Neuronal stem cell (in vitro differentiated cells): Measurements from ENCODE around the gene FHOD3.

Experiments used
- DNase-seq: peaks from one replicate; pipeline ENCODE4 v3.0.0-alpha.2; 2013; ENCODE audit warnings: low spot score
- H2AFZ ChIP-seq: one replicate; pipeline ENCODE4 v1.6.1; 2013; ENCODE audit warnings: mild to moderate bottlenecking, low read length, inconsistent platforms
- H2AK5ac ChIP-seq: 2 replicates; pipeline ENCODE4 v1.6.1; 2013; ENCODE audit warnings: low read depth, mild to moderate bottlenecking, inconsistent platforms, low read length, moderate library complexity, mixed read lengths
- H2BK120ac ChIP-seq: 2 replicates; pipeline ENCODE4 v1.6.1; 2013; ENCODE audit warnings: low read depth, mild to moderate bottlenecking, inconsistent platforms, low read length, moderate library complexity, mixed read lengths
- H2BK12ac ChIP-seq: one replicate; pipeline ENCODE4 v1.6.1; 2013; ENCODE audit warnings: low read length, inconsistent platforms
- H2BK15ac ChIP-seq: 2 replicates; pipeline ENCODE4 v1.6.1; 2013; ENCODE audit warnings: mild to moderate bottlenecking, low read length, inconsistent platforms, mixed read lengths
- H2BK5ac ChIP-seq: one replicate; pipeline ENCODE4 v1.6.1; 2013; ENCODE audit warnings: inconsistent platforms, mild to moderate bottlenecking, low read length, moderate library complexity
- H3K14ac ChIP-seq: one replicate; pipeline ENCODE4 v1.6.1; 2013; ENCODE audit warnings: low read length, inconsistent platforms
- H3K18ac ChIP-seq: 2 replicates; pipeline ENCODE4 v1.6.1; 2013; ENCODE audit warnings: low read length, inconsistent platforms
- H3K23ac ChIP-seq: 2 replicates; pipeline ENCODE4 v1.6.1; 2013; ENCODE audit warnings: low read depth, mild to moderate bottlenecking, mixed read lengths, low read length, inconsistent platforms; ENCODE audit not compliant: poor library complexity
- H3K27ac ChIP-seq: replicated peaks from 3 replicates; pipeline ENCODE4 v1.5.1; 2013; ENCODE audit warnings: low read length, inconsistent platforms
- H3K27me3 ChIP-seq, 3 experiments: 2 replicates each; pipeline ENCODE4 v1.6.1; 2013; ENCODE audit warnings: low read length in 3 of 3, mild to moderate bottlenecking in 2 of 3, inconsistent platforms in 1 of 3, low read depth in 1 of 3, mixed read lengths in 1 of 3, moderate library complexity in 1 of 3; ENCODE audit not compliant: control insufficient read depth in 3 of 3, insufficient read depth in 3 of 3
- H3K36me3 ChIP-seq, 2 donors: replicated peaks in 1 of 2; 2 replicates each; pipeline ENCODE4 v1.6.1; 2013; ENCODE audit warnings: low read length in 2 of 2; ENCODE audit not compliant: control insufficient read depth in 2 of 2, insufficient read depth in 2 of 2
- H3K4ac ChIP-seq: 2 replicates; pipeline ENCODE4 v1.6.1; 2013; ENCODE audit warnings: inconsistent platforms, mild to moderate bottlenecking, low read length, moderate library complexity
- H3K4me1 ChIP-seq, 2 donors: 1 replicate in 1 of 2; 2 replicates in 1 of 2; pipeline ENCODE4 v1.6.1; 2013; ENCODE audit warnings: low read length in 2 of 2, low read depth in 1 of 2; ENCODE audit not compliant: control insufficient read depth in 2 of 2, insufficient read depth in 1 of 2
- H3K4me2 ChIP-seq: one replicate; pipeline ENCODE4 v1.6.1; 2013; ENCODE audit warnings: mild to moderate bottlenecking, low read length, inconsistent platforms; ENCODE audit not compliant: insufficient read depth, poor library complexity, severe bottlenecking
- H3K4me3 ChIP-seq, 2 donors: 2 replicates each; pipeline ENCODE4 v1.5.1; 2013; ENCODE audit warnings: low read length in 2 of 2, mild to moderate bottlenecking in 2 of 2, inconsistent platforms in 1 of 2, moderate library complexity in 1 of 2
- H3K79me1 ChIP-seq: one replicate; pipeline ENCODE4 v1.6.1; 2013; ENCODE audit warnings: low read depth, mild to moderate bottlenecking, inconsistent platforms, low read length, moderate library complexity
- H3K9ac ChIP-seq: one replicate; pipeline ENCODE4 v1.6.1; 2013; ENCODE audit warnings: mild to moderate bottlenecking, low read depth, low read length, inconsistent platforms; ENCODE audit not compliant: poor library complexity
- H3K9me3 ChIP-seq, 2 donors: replicated peaks in 1 of 2; 2 replicates each; pipeline versions ENCODE3 to v1.6.1; 2013; ENCODE audit warnings: low read length in 2 of 2, mild to moderate bottlenecking in 2 of 2, inconsistent platforms in 1 of 2, low read depth in 1 of 2, mixed read lengths in 1 of 2, moderate library complexity in 1 of 2; ENCODE audit not compliant: control insufficient read depth in 2 of 2, insufficient read depth in 1 of 2
- H4K8ac ChIP-seq: one replicate; pipeline ENCODE4 v1.6.1; 2013; ENCODE audit warnings: low read depth, mild to moderate bottlenecking, inconsistent platforms, low read length, moderate library complexity
- H4K91ac ChIP-seq: one replicate; pipeline ENCODE4 v1.6.1; 2013; ENCODE audit warnings: low read length, low read depth, mild to moderate bottlenecking, inconsistent platforms; ENCODE audit not compliant: poor library complexity
- WGBS, 2 donors: extraction: QIAGEN DNeasy Blood & Tissue Kit; methylation state at CpG; one replicate each; pipeline ENCODE4 v1.1.7; 2013; ENCODE audit warnings: missing lambda C conversion rate in 2 of 2, mixed read lengths in 1 of 2; ENCODE audit not compliant: insufficient read length in 2 of 2, insufficient replicate concordance in 1 of 2; ENCODE audit errors: extremely low coverage in 2 of 2; 5-methylcytosine and 5-hydroxymethylcytosine counted together

The FHOD3 gene

GRCh38 chr18:36269157-36269556 lies 28.4 kb upstream of the FHOD3 start:
- Histone ChIP-seq H3K4me3 (no peak overlapping the region), H3K23ac (no peak overlapping the region), H2BK12ac (no peak overlapping the region), H3K4ac (no peak overlapping the region), H3K27me3 (peaks cover 0 to 15% (median 0%) of the 10 kb centered on the region in 3 experiments), H3K9ac (no peak overlapping the region), H2AFZ (no peak overlapping the region), H2AK5ac (no peak overlapping the region), H2BK5ac (no peak overlapping the region), H3K79me1 (no peaks in the 10 kb centered on the region), H3K18ac (no peak overlapping the region), H2BK120ac (no peak overlapping the region), H3K14ac (no peak overlapping the region), H3K9me3 (no peaks in the 10 kb centered on the region), H3K4me2 (no peak overlapping the region), H3K27ac (no peak overlapping the region), H4K8ac (no peak overlapping the region), H3K36me3 (no peaks in the 10 kb centered on the region), H4K91ac (no peak overlapping the region), H2BK15ac (no peak overlapping the region), H3K4me1 (no peaks in the 10 kb centered on the region)
- no peak for DNase-seq
- WGBS, 2 donors = no CpG with 5 or more reads among the region's 4 CpGs

GRCh38 chr18:36271153-36271552 lies 26.4 kb upstream of the FHOD3 start:
- DNase-seq = no peak
- no peak overlapping the region for H2AFZ ChIP-seq
- H2BK15ac ChIP-seq = no peak overlapping the region
- H3K4ac ChIP-seq = no peak overlapping the region
- H2AK5ac ChIP-seq = no peak overlapping the region
- no peaks in the 10 kb centered on the region for H3K9me3 ChIP-seq
- no peak overlapping the region for H3K4me3 ChIP-seq
- no peaks in the 10 kb centered on the region for H3K4me1 ChIP-seq
- H3K27ac ChIP-seq = no peak overlapping the region
- H3K79me1 ChIP-seq = no peaks in the 10 kb centered on the region
- no peak overlapping the region for H3K9ac ChIP-seq
- H3K18ac ChIP-seq = no peak overlapping the region
- no peak overlapping the region for H2BK12ac ChIP-seq
- H2BK5ac ChIP-seq = no peak overlapping the region
- H2BK120ac ChIP-seq = no peak overlapping the region
- H3K36me3 ChIP-seq = no peaks in the 10 kb centered on the region
- H4K8ac ChIP-seq = no peak overlapping the region
- H4K91ac ChIP-seq = no peak overlapping the region
- H3K14ac ChIP-seq = no peak overlapping the region
- H3K27me3 ChIP-seq = peaks cover 0 to 5% (median 0%) of the 10 kb centered on the region in 3 experiments
- no peak overlapping the region for H3K23ac ChIP-seq
- H3K4me2 ChIP-seq = no peak overlapping the region

DNA sequence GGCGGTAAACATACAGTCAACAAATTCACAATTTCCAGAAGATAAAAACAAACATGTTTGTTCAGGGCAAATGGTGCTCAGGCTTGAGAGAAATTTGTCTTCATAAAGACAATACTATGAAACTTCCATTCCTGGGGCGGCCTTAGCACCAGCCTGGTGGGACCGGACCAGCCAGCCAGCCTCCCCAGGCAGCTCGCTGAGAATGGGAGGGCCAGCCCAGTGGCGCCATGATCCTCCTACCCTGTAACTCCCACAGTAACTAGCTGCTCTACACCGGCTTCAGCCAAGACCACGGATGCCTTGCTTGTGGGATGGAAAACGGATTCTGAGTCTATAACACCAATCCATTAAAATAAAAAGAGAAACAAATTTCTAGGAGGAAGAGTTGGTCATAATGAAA lies 24.2 kb upstream of the FHOD3 start:
- H3K9me3 ChIP-seq = no peaks in the 10 kb centered on the region
- H2AFZ ChIP-seq = no peak overlapping the region
- DNase-seq = no peak
- H3K27me3 ChIP-seq = peaks cover 0 to 4% (median 0%) of the 10 kb centered on the region in 3 experiments
- WGBS, 2 donors = no CpG with 5 or more reads among the region's 8 CpGs
- no peak overlapping the region for H3K18ac ChIP-seq
- no peaks in the 10 kb centered on the region for H3K79me1 ChIP-seq
- no peak overlapping the region for H2BK120ac ChIP-seq
- no peak overlapping the region for H3K27ac ChIP-seq
- no peak overlapping the region for H2BK5ac ChIP-seq
- H2BK12ac ChIP-seq = no peak overlapping the region
- H3K23ac ChIP-seq = no peak overlapping the region
- H2BK15ac ChIP-seq = no peak overlapping the region
- no peak overlapping the region for H3K14ac ChIP-seq
- H3K4me1 ChIP-seq = no peaks in the 10 kb centered on the region
- H3K4me2 ChIP-seq = no peak overlapping the region
- no peaks in the 10 kb centered on the region for H3K36me3 ChIP-seq
- no peak overlapping the region for H3K4ac ChIP-seq
- H3K4me3 ChIP-seq = no peak overlapping the region
- no peak overlapping the region for H2AK5ac ChIP-seq
- H4K8ac ChIP-seq = no peak overlapping the region
- H4K91ac ChIP-seq = no peak overlapping the region
- peak overlapping the region; percentile 50 for H3K9ac ChIP-seq

- no peaks in the 10 kb centered on the region for H3K9me3 ChIP-seq
- H3K4ac ChIP-seq = no peak overlapping the region
- no peak overlapping the region for H2AFZ ChIP-seq
- H2BK15ac ChIP-seq = no peak overlapping the region
- H3K4me1 ChIP-seq = no peaks in the 10 kb centered on the region
- no peak overlapping the region for H2BK12ac ChIP-seq
- no peak overlapping the region for H3K18ac ChIP-seq
- no peak overlapping the region for H2BK5ac ChIP-seq
- WGBS, 2 donors = no CpG with 5 or more reads among the region's 8 CpGs
- H3K27me3 ChIP-seq = peaks cover 0 to 8% (median 0%) of the 10 kb centered on the region in 3 experiments
- H3K14ac ChIP-seq = no peak overlapping the region
- no peak overlapping the region for H3K27ac ChIP-seq
- no peaks in the 10 kb centered on the region for H3K36me3 ChIP-seq
- H4K91ac ChIP-seq = no peak overlapping the region
- H2AK5ac ChIP-seq = no peak overlapping the region
- no peak overlapping the region for H2BK120ac ChIP-seq
- no peak overlapping the region for H3K9ac ChIP-seq
- H3K4me2 ChIP-seq = no peak overlapping the region
- H3K79me1 ChIP-seq = no peaks in the 10 kb centered on the region
- H3K23ac ChIP-seq = no peak overlapping the region
- no peak overlapping the region for H3K4me3 ChIP-seq
- DNase-seq = no peak
- no peak overlapping the region for H4K8ac ChIP-seq
These were observed 23.3 kb upstream of the FHOD3 start for GRCh38 chr18:36274083-36274715.
